ENCODE results near the gene MICU2. TPM values are rescaled to one million over a fixed set of nuclear protein-coding genes. Genes with fewer than 3 reads are reported as not detected.

Gene MICU2
- 60.9 and 65.6 TPM in 2 replicates for polyA plus RNA-seq (2014; cell fraction: cytosol; rRNA removed)
- 46.0 and 50.8 TPM in 2 replicates for polyA plus RNA-seq (2014; cell fraction: nucleus; rRNA removed)

- peak; percentile 95 for DNase-seq (ENCODE audit: low spot score)
Measured at GRCh38 chr13:21603531-21604448, at the start of gene MICU2. MICU2 (minus strand) TSS chr13:21604170; CDS start chr13:21604148, 22 bp downstream.

DNA sequence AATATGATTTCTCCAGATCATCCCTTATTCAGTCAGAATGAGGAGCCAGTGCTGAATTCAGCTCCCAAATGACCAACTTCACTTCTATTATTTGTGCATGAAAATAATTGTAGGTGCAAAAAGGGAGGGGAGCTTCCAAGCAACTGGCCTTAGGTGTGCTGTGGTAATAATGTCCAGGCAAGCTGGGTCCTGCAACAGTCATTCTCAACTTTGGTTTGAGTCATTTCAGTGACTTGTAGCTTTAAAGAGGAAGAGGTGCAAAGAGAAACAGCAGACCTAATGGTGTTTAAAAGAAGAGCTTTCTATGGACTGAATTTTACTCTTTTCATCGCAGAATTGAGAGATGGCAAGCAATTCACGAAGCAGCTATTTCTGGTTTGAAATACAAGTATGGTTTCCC lies 37.7 kb upstream of the MICU2 start:
- no peak for DNase-seq (ENCODE audit: low spot score)

GRCh38 chr13:21639561-21639960 lies 35.6 kb upstream of the MICU2 start:
- DNase-seq (ENCODE audit: low spot score) = peak; percentile 22

GRCh38 chr13:21638319-21639282 lies 34.6 kb upstream of the MICU2 start:
- peak; percentile 18 for DNase-seq (ENCODE audit: low spot score)

DNA sequence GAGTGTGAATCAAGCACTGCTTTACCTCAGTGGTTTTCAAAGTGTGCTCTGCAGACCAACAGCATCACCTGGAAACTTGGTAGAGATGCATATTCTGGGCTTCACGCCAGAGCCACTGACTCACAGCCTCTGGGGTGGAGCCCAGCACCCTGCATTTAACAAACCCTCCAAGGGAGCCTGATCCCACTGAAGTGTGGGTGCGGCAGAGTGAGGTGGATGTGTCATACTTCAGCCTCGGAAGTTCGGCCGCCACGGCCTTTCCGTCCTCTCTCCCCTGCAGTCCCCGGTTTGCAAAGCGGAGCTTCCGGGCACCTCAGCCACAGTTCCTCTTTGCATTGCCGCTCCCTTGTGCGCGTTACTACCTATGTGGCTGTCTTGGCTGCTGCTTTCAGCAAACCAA lies 33.3 kb upstream of the MICU2 start:
- DNase-seq (ENCODE audit: low spot score) = no peak

DNA sequence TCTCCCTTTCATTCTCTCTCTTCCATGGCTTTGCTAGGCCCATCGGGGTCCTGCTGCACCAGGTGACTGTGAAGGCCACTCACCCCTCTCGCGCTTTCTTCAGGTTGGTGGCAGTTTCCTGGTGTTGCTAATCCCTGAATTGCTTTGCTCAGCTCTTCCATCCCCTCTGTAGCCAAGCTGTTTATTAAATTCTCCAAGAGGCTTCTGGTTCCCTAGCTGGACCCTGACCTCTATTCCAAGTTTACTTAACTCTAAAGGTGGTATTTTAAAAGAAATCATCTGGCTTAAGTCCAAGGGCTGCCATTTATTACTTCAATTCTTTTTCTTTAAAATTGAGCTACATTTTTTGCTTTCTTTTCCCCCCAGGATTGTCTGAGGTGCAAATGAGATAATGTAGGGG lies 32.7 kb upstream of the MICU2 start:
- DNase-seq (ENCODE audit: low spot score) = no peak

GRCh38 chr13:21632196-21632595 lies 28.2 kb upstream of the MICU2 start:
- no peak for DNase-seq (ENCODE audit: low spot score)

- DNase-seq (ENCODE audit: low spot score) = no peak
Measured at GRCh38 chr13:21625366-21625765, 21.4 kb upstream of the MICU2 start.

GRCh38 chr13:21620861-21621260 lies 16.9 kb upstream of the MICU2 start:
- DNase-seq (ENCODE audit: low spot score) = no peak

DNA sequence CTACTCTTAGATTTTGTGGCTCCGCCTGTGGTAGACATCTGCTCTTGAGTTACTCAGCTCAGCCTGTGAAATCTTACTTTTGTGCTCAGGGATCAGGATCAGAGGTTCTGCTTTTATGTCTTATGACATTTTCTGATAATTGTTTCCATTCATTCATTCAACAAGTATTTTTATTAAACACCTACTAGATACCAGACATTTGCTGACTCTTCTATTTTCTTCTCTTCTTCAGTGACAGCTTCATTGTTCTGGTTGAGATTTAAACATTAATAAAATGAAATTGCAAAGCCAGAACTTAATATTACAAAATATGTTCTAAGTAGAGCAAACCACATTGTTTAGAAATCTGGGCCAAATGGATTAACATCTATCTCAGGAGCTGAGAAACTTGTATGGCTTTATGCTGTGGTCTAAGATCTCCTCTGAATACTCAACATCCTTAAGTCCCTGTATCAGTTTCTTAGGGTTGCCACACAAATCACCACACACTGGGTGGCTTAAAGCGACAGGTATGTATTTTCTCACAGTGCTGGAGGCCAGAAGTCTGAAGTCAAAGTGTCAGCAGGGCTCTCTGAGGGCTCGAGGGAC lies 15.8 kb upstream of the MICU2 start:
- DNase-seq (ENCODE audit: low spot score) = no peak

GRCh38 chr13:21616880-21617279 lies 12.9 kb upstream of the MICU2 start:
- DNase-seq (ENCODE audit: low spot score) = no peak

- DNase-seq (ENCODE audit: low spot score) = no peak
Measured at GRCh38 chr13:21616205-21616866, 12.4 kb upstream of the MICU2 start.

- no peak for DNase-seq (ENCODE audit: low spot score)
Measured at GRCh38 chr13:21615427-21615826, 11.5 kb upstream of the MICU2 start.

DNA sequence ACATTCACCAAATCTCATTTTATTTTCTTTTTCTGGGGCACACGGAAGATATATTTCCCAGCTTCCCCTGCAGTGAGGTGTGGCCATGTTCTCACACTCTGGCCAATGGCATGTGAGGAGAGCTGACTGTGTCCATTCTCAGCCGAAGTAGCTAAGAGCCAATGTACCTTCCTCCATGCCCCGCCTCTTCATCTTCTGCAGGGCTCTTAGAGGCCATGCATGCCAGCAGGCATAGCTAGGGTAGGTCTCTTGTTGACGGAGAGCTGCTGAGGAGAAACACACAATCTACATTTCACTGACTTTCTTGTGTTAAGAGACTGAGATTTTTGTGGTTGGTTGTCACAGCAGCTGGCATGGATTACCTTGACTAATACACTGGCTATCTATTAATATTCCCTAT lies 9.8 kb upstream of the MICU2 start:
- DNase-seq (ENCODE audit: low spot score) = no peak

DNA sequence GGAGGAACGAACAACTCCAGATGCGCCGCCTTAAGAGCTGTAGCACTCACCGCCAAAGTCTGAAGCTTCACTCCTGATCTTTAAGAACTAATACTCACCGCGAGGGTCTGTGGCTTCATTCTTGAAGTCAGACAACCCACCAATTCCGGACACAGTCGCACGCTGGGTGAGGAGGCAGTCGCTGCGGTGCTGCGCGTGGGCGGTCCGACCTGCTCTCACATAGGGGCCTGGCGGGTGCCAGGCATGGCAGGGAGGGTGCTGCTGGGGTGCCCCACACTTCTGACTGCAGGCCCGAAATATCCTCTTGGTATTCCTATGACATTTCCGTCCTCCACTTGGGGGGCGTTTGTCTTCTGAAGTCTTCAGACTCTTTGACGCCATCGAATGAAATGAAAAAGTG lies 7.4 kb upstream of the MICU2 start:
- no peak for DNase-seq (ENCODE audit: low spot score)

DNA sequence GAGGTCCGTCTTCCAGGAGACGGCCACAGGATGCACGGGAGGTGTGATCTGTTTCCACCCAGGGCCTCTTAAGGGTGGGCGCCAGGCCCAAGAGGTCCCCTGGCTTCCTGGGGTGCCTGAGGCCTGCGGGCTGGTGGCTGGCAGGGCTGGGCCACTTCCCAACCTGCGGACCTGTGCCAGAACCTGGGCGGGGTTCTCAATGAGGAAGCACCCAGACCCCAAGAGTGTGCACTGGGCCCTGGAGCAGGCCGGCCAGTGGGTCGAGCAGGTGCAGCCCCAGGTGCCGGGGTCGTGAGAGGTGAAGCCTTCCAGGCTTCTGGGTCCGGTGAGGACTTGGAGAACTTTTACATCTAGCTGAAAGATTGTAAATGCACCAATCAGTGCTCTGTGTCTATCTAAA lies 6.7 kb upstream of the MICU2 start:
- DNase-seq (ENCODE audit: low spot score) = no peak

- no peak for DNase-seq (ENCODE audit: low spot score)
Measured at GRCh38 chr13:21608961-21609360, 5.0 kb upstream of the MICU2 start.

- DNase-seq (ENCODE audit: low spot score) = no peak
Measured at GRCh38 chr13:21606796-21607195, 2.8 kb upstream of the MICU2 start.

DNA sequence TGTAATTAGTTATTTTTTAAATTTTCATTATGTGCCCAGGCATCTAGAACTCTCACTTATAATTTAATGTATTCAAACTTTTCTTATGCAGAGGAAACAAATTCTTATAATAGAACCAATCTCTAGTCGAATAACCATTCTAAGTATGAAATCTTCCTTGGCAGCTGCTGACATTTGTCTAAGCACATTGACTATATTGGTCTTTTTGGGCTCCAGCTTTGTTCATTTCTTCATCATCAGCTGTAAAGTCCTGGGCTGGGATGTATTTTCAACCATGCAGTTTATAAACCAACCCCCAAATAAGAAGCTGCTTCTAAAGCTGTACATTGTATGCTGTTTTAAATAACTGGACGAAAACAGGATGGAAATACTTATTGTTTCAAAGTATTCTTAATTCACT lies 2.3 kb upstream of the MICU2 start:
- no peak for DNase-seq (ENCODE audit: low spot score)

GRCh38 chr13:21596722-21597121 lies 7.2 kb downstream of the MICU2 start:
- DNase-seq (ENCODE audit: low spot score) = no peak

- no peak for DNase-seq (ENCODE audit: low spot score)
Measured at GRCh38 chr13:21595546-21595822, 8.5 kb downstream of the MICU2 start.

Measured in SK-N-DZ (cell line).